RWPE1 (cell line): ENCODE data around the gene KIR3DL1.
"Not testable (repeated sequence)": the region's sequence is repeated elsewhere in the genome, so short reads cannot be mapped to it uniquely, and the experiment has no call there.

ENCODE experiments used
- CTCF ChIA-PET: fragments of 350-600 bp; sonication (Branson Sonifier 250); formaldehyde crosslinking; extraction: SDS; loops from one replicate; lab custom pipeline; 2021; lab: Yijun Ruan, JAX
- POLR2A ChIA-PET: fragments of 400-600 bp; formaldehyde crosslinking; extraction: SDS; loops from one replicate; lab custom pipeline; 2020; ENCODE audit warnings: antibody characterized with exemption; ENCODE audit not compliant: low non-redundant PET; lab: Yijun Ruan, JAX
- DNase-seq: peaks from one replicate; pipeline ENCODE4 v3.0.0; 2012; ENCODE audit warnings: low spot score
- H3K27ac ChIP-seq: fragments of 450-650 bp; 2 replicates; pipeline ENCODE4 v1.5.1; 2017

Gene KIR3DL1

GRCh38 chr19:54816251-54816650 is at the start of gene KIR3DL1:
Gene KIR3DL1, plus strand, starts transcription at chr19:54816468.
- H3K27ac ChIP-seq, DNase-seq, POLR2A ChIA-PET, CTCF ChIA-PET: not testable (repeated sequence)

DNA sequence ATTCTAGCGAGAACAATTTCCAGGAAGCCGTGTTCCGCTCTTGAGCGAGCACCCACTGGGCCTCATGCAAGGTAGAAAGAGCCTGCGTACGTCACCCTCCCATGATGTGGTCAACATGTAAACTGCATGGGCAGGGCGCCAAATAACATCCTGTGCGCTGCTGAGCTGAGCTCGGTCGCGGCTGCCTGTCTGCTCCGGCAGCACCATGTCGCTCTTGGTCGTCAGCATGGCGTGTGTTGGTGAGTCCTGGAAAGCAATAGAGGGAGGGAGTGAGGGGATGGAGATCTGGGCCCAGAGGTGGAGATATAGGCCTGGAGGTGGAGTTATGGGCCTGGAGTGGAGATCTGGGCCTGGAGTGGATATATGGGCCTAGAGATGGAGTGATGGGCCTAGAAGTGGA is 46.6 kb upstream of the KIR3DL1 start, which contains the start of gene KIR2DL1:
Gene KIR2DL1 (plus strand): TSS at position 148 of the 400 bp plus-strand sequence. CDS start 58 bp downstream, at position 206.
- CTCF ChIA-PET, POLR2A ChIA-PET: not testable (repeated sequence)

GRCh38 chr19:54770511-54770910 is 45.8 kb upstream of the KIR3DL1 start:
- H3K27ac ChIP-seq, DNase-seq, POLR2A ChIA-PET, CTCF ChIA-PET: not testable (repeated sequence)

More for the DNA sequence above, 46.6 kb upstream of the KIR3DL1 start, which contains the start of gene KIR2DL1:
- DNase-seq, H3K27ac ChIP-seq: not testable (repeated sequence)

DNA sequence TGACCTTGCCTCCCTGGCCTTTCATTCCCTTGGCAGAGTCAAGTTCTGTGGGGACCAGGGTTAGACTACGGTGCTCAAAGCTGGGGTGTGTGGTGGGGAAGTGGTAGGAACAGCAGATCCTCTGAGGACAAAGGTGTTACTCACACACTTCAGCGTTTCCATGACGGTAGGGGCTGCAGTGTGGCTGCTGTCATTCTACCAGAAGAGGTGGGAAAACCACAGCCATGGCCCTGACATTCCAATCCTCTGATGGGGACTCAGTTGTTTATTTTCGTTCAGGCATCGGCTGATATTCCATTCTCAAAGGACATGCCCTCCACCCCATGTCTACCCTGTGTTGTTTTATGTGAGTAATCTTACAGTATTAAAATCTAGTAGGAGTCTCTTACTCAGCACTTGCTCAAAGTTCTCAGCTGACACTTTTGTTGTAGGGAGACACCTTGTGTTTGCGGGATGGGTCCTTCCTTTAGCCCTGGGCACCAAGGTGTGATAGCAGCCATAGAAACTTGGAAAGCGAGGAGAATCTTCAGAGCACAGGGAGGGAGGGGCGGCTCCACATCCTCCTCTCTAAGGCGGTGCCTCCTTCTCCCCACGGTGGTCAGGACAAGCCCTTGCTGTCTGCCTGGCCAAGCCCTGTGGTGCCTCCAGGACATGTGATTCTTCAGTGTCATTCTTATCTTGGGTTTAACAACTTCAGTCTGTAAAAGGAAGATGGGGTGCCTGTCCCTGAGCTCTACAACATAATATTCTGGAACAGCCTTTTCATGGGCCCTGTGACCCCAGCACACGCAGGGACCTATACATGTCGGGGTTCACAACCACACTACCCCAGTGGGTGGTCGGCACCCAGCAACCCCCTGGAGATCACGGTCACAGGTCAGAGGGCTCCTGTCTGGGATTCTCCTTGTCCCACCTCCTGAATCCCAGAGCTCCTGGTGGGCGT is 45.0 kb upstream of the KIR3DL1 start:
- POLR2A ChIA-PET, DNase-seq, CTCF ChIA-PET, H3K27ac ChIP-seq: not testable (repeated sequence)

GRCh38 chr19:54772666-54773065 is 43.6 kb upstream of the KIR3DL1 start:
- H3K27ac ChIP-seq, POLR2A ChIA-PET, CTCF ChIA-PET, DNase-seq: not testable (repeated sequence)

DNA sequence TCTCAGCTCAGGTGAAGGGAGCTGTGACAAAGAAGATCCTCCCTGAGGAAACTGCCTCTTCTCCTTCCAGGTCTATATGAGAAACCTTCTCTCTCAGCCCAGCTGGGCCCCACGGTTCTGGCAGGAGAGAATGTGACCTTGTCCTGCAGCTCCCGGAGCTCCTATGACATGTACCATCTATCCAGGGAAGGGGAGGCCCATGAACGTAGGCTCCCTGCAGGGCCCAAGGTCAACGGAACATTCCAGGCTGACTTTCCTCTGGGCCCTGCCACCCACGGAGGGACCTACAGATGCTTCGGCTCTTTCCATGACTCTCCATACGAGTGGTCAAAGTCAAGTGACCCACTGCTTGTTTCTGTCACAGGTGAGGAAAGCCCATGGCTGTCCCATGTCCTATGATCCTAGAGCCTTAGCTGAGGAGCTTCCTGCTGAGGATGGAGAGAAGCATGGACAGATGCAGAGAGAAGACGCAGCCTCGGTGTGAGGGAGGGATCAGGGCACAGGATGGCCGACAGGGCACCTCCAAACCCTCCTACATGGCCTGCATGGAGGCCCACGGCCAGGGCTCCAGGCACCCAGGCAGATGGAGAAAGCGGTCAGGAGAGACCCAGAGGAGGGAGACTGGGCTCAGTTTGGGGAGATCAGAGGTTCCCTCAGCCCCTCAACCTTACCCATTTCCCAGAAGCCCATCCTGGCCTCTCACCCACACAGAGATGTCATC is 41.0 kb upstream of the KIR3DL1 start:
- CTCF ChIA-PET, H3K27ac ChIP-seq, POLR2A ChIA-PET, DNase-seq: not testable (repeated sequence)

- POLR2A ChIA-PET, DNase-seq, CTCF ChIA-PET, H3K27ac ChIP-seq: not testable (repeated sequence)
These were observed 40.4 kb upstream of the KIR3DL1 start for GRCh38 chr19:54775830-54776229.

- CTCF ChIA-PET, POLR2A ChIA-PET, H3K27ac ChIP-seq, DNase-seq: not testable (repeated sequence)
These were observed 38.4 kb upstream of the KIR3DL1 start for GRCh38 chr19:54777851-54778250.

GRCh38 chr19:54778896-54779295 is 37.4 kb upstream of the KIR3DL1 start:
- DNase-seq, CTCF ChIA-PET, H3K27ac ChIP-seq, POLR2A ChIA-PET: not testable (repeated sequence)

GRCh38 chr19:54782916-54783315 is 33.4 kb upstream of the KIR3DL1 start:
- DNase-seq, H3K27ac ChIP-seq, POLR2A ChIA-PET, CTCF ChIA-PET: not testable (repeated sequence)

DNA sequence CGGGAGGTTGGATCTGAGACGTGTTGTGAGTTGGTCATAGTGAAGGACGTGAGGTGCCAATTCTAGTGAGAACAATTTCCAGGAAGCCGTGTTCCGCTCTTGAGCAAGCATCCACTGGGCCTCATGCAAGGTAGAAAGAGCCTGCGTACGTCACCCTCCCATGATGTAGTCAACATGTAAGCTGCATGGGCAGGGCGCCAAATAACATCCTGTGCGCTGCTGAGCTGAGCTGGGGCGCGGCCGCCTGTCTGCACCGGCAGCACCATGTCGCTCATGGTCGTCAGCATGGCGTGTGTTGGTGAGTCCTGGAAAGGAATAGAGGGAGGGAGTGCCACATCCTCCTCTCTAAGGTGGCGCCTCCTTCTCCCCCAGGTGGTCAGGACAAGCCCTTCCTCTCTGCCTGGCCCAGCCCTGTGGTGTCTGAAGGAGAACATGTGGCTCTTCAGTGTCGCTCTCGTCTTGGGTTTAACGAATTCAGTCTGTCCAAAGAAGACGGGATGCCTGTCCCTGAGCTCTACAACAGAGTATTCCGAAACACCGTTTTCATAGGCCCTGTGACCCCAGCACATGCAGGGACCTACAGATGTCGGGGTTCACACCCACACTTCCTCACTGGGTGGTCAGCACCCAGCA is 30.1 kb upstream of the KIR3DL1 start:
- POLR2A ChIA-PET, H3K27ac ChIP-seq, CTCF ChIA-PET, DNase-seq: not testable (repeated sequence)

- DNase-seq, POLR2A ChIA-PET: not testable (repeated sequence)
These were observed 28.1 kb upstream of the KIR3DL1 start for GRCh38 chr19:54788154-54788553.

More at GRCh38 chr19:54788154-54788553, 28.1 kb upstream of the KIR3DL1 start:
- H3K27ac ChIP-seq, CTCF ChIA-PET: not testable (repeated sequence)
